Measurements from ENCODE around the gene CATSPERD.

DNA sequence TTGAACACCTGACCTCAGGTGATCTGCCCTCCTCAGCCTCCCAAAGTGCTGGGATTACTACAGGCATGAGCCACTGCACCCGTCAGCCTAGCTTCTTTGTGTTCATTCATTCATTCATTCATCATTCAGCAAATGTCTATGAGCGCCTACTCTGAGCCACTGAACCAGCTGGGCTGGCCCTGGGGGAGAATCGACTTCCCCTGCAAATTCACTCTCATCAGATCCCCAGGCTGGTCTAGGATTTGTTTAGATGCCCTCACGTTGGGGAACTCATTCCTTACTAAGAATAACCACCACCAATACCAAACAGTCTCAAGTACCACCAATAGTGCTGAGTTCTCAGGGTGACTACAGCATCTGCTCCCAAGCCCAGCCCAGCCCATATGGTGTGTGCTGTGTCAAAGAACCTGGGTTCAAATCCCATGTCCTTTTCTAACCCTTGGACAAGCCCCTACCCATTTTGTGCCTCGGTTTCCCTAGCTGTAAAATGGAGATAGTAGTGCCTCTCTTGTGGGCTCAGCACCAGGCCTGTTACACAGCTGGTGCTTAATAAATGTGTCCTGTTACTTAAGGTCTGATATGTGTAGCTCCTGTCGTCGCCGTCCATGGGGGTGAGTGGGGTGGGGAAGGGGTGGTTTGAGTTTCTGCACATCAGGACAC is 101.2 kb downstream of the CATSPERD start:
- TF ChIP-seq MAZ (IDR thresholded peaks at IDR 0.05; ENCODE audit: borderline replicate concordance, low read depth, low read length) (no peak), POLR2A (IDR thresholded peaks at IDR 0.05; ENCODE audit: low read length) (no peak), EP300 (IDR thresholded peaks at IDR 0.05) (no peak), PHF8 (IDR thresholded peaks at IDR 0.05; ENCODE audit: borderline replicate concordance, low read depth) (no peak), CEBPB (IDR thresholded peaks at IDR 0.05) (no peak), RARB (CRISPR knock-in tag; IDR thresholded peaks at IDR 0.05) (no peak), HDAC2 (IDR thresholded peaks at IDR 0.05) (no peak), NFE2L2 (conservative IDR thresholded peaks at IDR 0.05; ENCODE audit: low read length) (no peak), POLR2AphosphoS2 (conservative IDR thresholded peaks at IDR 0.05; ENCODE audit: low read length) (no peak), CBX8 (IDR thresholded peaks at IDR 0.05) (no peak), CHD2 (IDR thresholded peaks at IDR 0.05; ENCODE audit: low read length, partially characterized antibody) (no peak)
- TF ChIP-seq, protein P1, sequence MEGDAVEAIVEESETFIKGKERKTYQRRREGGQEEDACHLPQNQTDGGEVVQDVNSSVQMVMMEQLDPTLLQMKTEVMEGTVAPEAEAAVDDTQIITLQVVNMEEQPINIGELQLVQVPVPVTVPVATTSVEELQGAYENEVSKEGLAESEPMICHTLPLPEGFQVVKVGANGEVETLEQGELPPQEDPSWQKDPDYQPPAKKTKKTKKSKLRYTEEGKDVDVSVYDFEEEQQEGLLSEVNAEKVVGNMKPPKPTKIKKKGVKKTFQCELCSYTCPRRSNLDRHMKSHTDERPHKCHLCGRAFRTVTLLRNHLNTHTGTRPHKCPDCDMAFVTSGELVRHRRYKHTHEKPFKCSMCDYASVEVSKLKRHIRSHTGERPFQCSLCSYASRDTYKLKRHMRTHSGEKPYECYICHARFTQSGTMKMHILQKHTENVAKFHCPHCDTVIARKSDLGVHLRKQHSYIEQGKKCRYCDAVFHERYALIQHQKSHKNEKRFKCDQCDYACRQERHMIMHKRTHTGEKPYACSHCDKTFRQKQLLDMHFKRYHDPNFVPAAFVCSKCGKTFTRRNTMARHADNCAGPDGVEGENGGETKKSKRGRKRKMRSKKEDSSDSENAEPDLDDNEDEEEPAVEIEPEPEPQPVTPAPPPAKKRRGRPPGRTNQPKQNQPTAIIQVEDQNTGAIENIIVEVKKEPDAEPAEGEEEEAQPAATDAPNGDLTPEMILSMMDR (IDR thresholded peaks at IDR 0.05), result no peak
- TF ChIP-seq, protein P2, sequence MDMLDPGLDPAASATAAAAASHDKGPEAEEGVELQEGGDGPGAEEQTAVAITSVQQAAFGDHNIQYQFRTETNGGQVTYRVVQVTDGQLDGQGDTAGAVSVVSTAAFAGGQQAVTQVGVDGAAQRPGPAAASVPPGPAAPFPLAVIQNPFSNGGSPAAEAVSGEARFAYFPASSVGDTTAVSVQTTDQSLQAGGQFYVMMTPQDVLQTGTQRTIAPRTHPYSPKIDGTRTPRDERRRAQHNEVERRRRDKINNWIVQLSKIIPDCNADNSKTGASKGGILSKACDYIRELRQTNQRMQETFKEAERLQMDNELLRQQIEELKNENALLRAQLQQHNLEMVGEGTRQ (IDR thresholded peaks at IDR 0.05), result no peak
- TF ChIP-seq, protein P3, sequence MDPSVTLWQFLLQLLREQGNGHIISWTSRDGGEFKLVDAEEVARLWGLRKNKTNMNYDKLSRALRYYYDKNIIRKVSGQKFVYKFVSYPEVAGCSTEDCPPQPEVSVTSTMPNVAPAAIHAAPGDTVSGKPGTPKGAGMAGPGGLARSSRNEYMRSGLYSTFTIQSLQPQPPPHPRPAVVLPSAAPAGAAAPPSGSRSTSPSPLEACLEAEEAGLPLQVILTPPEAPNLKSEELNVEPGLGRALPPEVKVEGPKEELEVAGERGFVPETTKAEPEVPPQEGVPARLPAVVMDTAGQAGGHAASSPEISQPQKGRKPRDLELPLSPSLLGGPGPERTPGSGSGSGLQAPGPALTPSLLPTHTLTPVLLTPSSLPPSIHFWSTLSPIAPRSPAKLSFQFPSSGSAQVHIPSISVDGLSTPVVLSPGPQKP (IDR thresholded peaks at IDR 0.05; ENCODE audit: low read depth, low read length), result no peak

Measured in A549 (cell line).